ENCODE data around the gene RSBN1L. TPM values are rescaled to one million over a fixed set of nuclear protein-coding genes. Genes with fewer than 3 reads are reported as not detected.
A peak's percentile ranks its signal among the peaks of the same experiment; 100 is the strongest.
"Not testable (repeated sequence)": the region's sequence is repeated elsewhere in the genome, so short reads cannot be mapped to it uniquely, and the experiment has no call there.

The RSBN1L gene
- total RNA-seq, 2 donors from 2014 or later: 7.5 to 7.9 TPM

DNA sequence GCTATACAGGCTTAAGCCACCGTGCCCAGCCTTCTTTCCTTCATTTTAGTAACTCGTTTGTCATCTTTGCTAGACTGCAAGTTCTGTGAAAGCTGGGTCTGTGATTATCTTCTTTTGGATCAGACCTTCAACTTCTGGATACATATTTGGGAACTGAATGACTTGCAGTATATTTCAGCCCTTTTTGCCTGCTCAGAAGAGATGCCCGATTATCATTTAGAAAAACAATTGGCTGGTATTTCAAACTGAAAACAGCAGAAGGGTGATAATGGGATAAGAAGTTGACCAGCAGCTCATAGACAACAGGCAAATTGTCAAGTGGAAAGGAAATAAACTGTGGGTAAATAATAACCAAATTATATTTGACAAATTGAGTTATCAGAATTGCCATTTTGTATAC lies 14.6 kb downstream of the RSBN1L start:
- TF ChIP-seq, protein P1, sequence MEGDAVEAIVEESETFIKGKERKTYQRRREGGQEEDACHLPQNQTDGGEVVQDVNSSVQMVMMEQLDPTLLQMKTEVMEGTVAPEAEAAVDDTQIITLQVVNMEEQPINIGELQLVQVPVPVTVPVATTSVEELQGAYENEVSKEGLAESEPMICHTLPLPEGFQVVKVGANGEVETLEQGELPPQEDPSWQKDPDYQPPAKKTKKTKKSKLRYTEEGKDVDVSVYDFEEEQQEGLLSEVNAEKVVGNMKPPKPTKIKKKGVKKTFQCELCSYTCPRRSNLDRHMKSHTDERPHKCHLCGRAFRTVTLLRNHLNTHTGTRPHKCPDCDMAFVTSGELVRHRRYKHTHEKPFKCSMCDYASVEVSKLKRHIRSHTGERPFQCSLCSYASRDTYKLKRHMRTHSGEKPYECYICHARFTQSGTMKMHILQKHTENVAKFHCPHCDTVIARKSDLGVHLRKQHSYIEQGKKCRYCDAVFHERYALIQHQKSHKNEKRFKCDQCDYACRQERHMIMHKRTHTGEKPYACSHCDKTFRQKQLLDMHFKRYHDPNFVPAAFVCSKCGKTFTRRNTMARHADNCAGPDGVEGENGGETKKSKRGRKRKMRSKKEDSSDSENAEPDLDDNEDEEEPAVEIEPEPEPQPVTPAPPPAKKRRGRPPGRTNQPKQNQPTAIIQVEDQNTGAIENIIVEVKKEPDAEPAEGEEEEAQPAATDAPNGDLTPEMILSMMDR (IDR thresholded peaks at IDR 0.05): no peak
- no peak overlapping the region for H3K4me3 ChIP-seq
- no peaks in the 10 kb centered on the region for H3K27me3 ChIP-seq
- H3K36me3 ChIP-seq: peaks cover 4% of the 10 kb centered on the region
- no peak overlapping the region for H3K27ac ChIP-seq
- no peaks in the 10 kb centered on the region for H3K4me1 ChIP-seq
- no peak for DNase-seq (ENCODE audit: low spot score)
- no peaks in the 10 kb centered on the region for H3K9me3 ChIP-seq

DNA sequence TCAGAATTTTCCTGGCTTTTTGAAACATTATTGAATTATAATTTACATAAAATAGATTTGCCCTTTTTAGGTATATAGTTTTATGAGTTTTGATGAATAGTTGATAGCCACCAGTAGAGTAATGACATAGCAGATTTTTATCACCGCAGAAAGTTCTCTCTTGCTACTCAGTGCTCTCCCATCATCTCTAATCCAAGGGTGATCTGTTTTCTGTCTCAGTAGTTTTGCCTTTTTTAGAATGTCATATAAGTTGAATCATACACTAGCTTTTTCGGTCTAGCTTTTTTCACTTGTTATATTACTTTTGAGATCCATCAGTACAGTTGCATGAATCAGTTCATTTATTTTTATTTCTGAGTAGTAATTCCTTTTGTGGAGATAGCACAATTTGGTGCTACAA lies 17.9 kb downstream of the RSBN1L start:
- H3K36me3 ChIP-seq: no peaks in the 10 kb centered on the region
- TF ChIP-seq, protein P1 (IDR thresholded peaks at IDR 0.05): no peak
- no peak overlapping the region for H3K27ac ChIP-seq
- no peak for DNase-seq (ENCODE audit: low spot score)
- H3K9me3 ChIP-seq: no peaks in the 10 kb centered on the region
- H3K27me3 ChIP-seq: no peaks in the 10 kb centered on the region
- H3K4me3 ChIP-seq: no peak overlapping the region
- H3K4me1 ChIP-seq: peaks cover 0 to 5% of the 10 kb centered on the region in 2 donors

DNA sequence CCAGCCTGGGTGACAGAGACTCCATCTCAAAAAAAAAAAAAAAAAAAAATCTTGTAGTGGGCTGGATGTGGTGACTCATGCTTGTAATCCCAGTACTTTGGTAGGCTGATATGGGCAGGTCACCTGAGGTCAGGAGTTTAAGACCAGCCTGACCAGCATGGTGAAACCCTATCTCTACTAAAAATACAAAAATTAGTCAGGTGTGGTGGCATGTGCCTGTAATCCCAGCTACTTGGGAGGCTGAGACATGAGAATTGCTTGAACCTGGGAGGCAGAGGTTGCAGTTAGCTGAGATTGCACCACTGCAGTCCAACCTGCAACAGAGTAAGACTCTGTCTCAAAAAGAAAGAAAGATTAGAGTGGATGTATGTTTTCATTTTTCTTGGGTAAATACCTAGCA lies 18.7 kb downstream of the RSBN1L start:
- H3K4me3 ChIP-seq; H3K4me1 ChIP-seq; H3K9me3 ChIP-seq; H3K27me3 ChIP-seq; H3K27ac ChIP-seq; DNase-seq (ENCODE audit: low spot score); H3K36me3 ChIP-seq: not testable (repeated sequence)

DNA sequence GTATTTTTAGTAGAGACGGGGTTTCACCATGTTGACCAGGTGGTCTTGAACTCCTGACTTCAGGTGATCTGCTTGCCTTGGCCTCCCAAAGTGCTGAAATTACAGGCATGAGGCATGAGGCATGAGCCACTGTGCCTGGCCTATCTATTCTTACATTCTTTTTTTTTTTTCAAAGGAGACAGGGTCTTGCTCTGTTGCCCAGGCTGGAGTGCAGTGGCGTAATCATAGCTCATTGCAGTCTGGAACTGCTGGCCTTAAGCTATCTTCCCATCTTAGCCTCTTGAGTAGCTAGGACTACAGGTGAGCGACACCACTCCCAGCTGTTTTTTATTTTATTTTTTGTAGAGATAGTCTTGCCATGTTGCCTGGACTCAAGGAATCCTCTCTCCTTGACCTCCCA lies 20.5 kb downstream of the RSBN1L start:
- TF ChIP-seq, protein P1 (IDR thresholded peaks at IDR 0.05): no peak
- Histone ChIP-seq H3K4me3 (no peak overlapping the region), H3K27me3 (no peaks in the 10 kb centered on the region), H3K27ac (no peak overlapping the region), H3K4me1 (peaks cover 0 to 13% of the 10 kb centered on the region in 2 donors), H3K36me3 (no peaks in the 10 kb centered on the region), H3K9me3 (no peaks in the 10 kb centered on the region)
- DNase-seq (ENCODE audit: low spot score): no peak

DNA sequence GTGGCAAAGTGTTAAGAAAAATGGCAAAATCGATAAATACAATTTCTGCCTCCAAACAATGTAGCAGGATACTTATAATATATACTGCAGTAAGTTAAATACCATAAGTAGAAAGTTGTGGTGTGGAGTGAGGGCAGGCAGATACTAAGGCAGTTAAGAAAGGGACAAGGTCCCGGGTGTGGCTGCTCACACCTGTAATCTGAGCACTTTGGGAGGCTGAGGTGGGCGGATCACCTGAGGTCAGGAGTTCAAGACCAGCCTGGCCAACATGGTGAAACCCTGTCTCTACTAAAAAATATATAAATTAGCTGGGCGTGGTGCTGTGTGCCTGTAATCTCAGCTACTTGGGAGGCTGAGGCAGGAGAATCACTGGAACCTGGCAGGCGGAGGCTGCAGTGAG lies 21.3 kb downstream of the RSBN1L start:
- H3K9me3 ChIP-seq; H3K36me3 ChIP-seq; H3K27me3 ChIP-seq; H3K27ac ChIP-seq; DNase-seq (ENCODE audit: low spot score); H3K4me3 ChIP-seq: not testable (repeated sequence)
- H3K4me1 ChIP-seq: peaks cover 0 to 13% of the 10 kb centered on the region in 2 donors

DNA sequence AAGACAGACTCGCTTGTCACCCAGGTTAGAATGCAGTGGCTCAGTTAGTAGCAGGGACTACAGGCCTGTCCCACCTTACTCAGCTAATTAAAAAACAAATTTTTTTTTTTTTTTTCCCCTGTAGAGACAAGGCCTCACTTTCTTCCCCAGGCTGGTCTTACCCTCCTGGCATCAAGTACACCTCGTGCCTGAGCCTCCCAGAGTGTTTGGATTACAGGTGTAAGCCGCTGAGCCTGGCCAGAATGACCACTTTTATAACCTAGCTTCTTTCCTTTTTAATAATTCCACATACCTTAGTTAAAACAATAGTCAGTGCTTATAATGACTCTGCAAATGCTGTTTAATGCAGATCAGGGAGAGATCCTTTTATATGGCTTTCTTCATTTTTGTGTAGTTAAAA lies 31.3 kb downstream of the RSBN1L start:
- peaks cover 0 to 34% of the 10 kb centered on the region in 2 donors for H3K4me1 ChIP-seq
- H3K36me3 ChIP-seq: no peaks in the 10 kb centered on the region
- H3K9me3 ChIP-seq: no peaks in the 10 kb centered on the region
- no peak for DNase-seq (ENCODE audit: low spot score)
- H3K4me3 ChIP-seq: no peak overlapping the region
- no peaks in the 10 kb centered on the region for H3K27me3 ChIP-seq
- no peak overlapping the region for H3K27ac ChIP-seq
- TF ChIP-seq, protein P1 (IDR thresholded peaks at IDR 0.05): no peak

DNA sequence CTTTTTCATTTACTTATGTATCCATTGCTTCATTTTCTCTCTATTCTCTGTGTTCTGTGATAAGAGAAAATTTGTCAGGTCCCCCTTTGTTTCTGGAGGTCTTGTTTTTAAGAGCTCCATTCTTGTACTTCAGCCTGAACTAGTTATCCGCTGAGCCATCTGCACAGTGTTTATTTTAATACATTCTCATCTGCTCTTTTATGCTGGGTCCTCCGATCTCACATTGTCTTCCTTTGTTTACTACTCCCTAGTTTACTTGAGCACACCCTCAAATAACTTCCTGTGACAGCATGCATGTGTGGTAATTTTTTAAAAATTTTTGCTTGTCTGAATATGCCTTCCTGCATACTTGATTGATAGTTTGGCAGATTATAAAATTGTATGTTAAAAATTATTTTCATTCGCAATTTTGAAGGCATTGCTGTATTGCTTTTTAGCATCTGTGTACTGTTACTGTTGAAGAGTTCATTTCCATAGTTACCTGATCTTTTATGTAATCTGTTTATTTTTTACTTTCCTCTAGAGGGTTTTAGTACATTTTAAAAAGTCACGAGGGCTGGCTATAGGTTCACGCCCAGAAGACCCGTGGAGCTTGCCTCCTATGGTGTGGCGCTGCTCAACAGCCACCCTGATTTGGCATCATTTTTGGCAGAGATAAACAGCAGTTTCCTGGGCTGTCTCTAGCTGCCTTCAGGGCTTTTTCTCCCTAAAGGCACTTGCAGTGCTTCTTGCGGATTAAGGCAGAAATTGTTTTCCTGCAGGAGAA lies 31.9 kb downstream of the RSBN1L start:
- H3K27ac ChIP-seq: peak overlapping the region in 1 of 2 donors; percentile 4
- no peak for DNase-seq (ENCODE audit: low spot score)
- H3K4me3 ChIP-seq: no peak overlapping the region
- H3K9me3 ChIP-seq: no peaks in the 10 kb centered on the region
- H3K4me1 ChIP-seq: peaks cover 0 to 34% of the 10 kb centered on the region in 2 donors
- no peaks in the 10 kb centered on the region for H3K27me3 ChIP-seq
- no peaks in the 10 kb centered on the region for H3K36me3 ChIP-seq
- TF ChIP-seq, protein P1 (IDR thresholded peaks at IDR 0.05): no peak
